ENCODE results near the gene TSPEAR.
A peak's percentile ranks its signal among the peaks of the same experiment; 100 is the strongest.
"Not testable (repeated sequence)": the region's sequence is repeated elsewhere in the genome, so short reads cannot be mapped to it uniquely, and the experiment has no call there.

TSPEAR gene

GRCh38 chr21:44677881-44678280 is 33.5 kb downstream of the TSPEAR start:
- Mint-ChIP-seq H3K9me3 (peaks cover 4% of the 10 kb centered on the region), H3K27ac (no peak overlapping the region), H3K4me3 (no peak overlapping the region), H3K27me3 (no peaks in the 10 kb centered on the region), H3K36me3 (ENCODE audit: low read depth) (no peaks in the 10 kb centered on the region), H3K4me1 (ENCODE audit: low read depth) (no peaks in the 10 kb centered on the region)
- no peak for DNase-seq

DNA sequence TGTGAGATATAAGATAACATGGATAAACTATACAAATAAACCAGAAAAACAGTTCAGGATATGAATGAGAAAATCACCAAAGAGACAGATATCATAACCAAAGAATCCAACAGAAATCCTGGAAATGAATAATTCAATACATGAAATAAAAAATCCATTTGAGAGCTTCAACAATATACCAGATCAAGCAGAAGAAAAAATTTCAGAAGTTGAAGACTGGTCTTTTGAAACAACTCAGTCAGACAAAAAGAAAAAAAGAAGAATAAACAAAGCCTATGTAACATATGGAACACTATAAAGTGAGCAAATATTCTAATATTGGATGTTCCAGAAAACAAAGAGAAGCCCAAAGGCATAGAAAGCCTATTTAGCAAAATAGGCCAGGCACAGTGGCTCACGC is 39.5 kb downstream of the TSPEAR start:
- DNase-seq = no peak
- Mint-ChIP-seq H3K9me3 (peaks cover 24% of the 10 kb centered on the region), H3K4me3 (no peak overlapping the region), H3K36me3 (ENCODE audit: low read depth) (no peaks in the 10 kb centered on the region), H3K27ac (no peak overlapping the region), H3K4me1 (ENCODE audit: low read depth) (no peaks in the 10 kb centered on the region), H3K27me3 (no peaks in the 10 kb centered on the region)

GRCh38 chr21:44670642-44671432 is 40.5 kb downstream of the TSPEAR start:
- Mint-ChIP-seq H3K4me3 (no peak overlapping the region), H3K9me3 (peaks cover 24% of the 10 kb centered on the region), H3K27ac (no peak overlapping the region), H3K36me3 (ENCODE audit: low read depth) (no peaks in the 10 kb centered on the region), H3K27me3 (no peaks in the 10 kb centered on the region), H3K4me1 (ENCODE audit: low read depth) (no peaks in the 10 kb centered on the region)
- DNase-seq = no peak

GRCh38 chr21:44667612-44668011 is 43.8 kb downstream of the TSPEAR start:
- Mint-ChIP-seq H3K4me3 (no peak overlapping the region), H3K4me1 (ENCODE audit: low read depth) (no peaks in the 10 kb centered on the region), H3K9me3 (peaks cover 18% of the 10 kb centered on the region), H3K27me3 (no peaks in the 10 kb centered on the region), H3K27ac (no peak overlapping the region), H3K36me3 (ENCODE audit: low read depth) (no peaks in the 10 kb centered on the region)
- no peak for DNase-seq

DNA sequence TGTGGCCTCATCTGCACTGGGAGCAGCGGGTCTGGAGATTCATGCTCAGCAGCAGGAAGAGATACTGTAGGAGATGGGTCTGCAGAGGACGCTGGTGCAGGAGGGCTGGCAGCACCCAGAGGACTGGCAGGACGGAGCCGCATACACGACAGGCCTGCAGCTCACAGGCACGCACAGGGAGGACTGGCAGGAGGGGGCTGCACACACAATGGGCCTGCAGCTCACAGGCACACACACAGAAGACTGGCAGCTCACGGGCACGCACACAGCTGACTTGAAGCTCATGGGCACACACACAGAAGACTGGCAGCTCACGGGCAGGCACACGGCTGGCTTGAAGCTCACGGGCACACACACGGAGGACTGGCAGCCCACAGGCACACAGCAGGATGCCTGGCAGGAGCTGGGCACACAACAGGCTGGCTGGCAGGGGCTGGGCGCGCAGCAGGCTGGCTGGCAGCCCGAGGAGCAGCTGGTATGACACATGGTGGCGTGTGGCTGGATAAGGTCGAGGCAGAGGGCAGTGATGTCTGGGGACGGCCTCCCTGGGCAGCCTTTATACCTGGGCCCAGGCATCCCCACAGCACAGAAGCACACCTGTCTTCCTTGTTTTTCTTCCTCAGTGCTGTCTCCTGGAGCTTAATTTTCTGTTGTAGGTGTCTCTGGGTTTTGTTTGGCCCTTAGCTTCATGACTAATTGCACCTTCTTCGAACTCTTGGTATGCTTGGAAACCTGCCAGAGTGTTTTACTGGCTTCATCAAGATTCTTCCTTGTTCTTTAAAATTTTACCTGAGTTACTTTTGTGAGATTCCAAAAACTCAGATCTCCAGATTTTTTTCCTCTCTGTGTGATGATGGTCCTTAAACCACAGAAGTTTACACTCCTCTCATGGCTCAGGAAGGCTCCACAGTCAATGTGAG is 44.7 kb downstream of the TSPEAR start, which contains the start of gene KRTAP12-2:
TSS of gene KRTAP12-2 (minus strand) at position 527 of the 920 bp plus-strand sequence. CDS start at position 486, 41 bp downstream.
- H3K27me3 Mint-ChIP-seq = no peaks in the 10 kb centered on the region
- H3K27ac Mint-ChIP-seq = no peak within 1 kb of the TSS
- DNase-seq = no peak
- H3K4me3 Mint-ChIP-seq = no peak within 1 kb of the TSS
- no peaks in the 10 kb centered on the region for H3K36me3 Mint-ChIP-seq (ENCODE audit: low read depth)
- peaks cover 21% of the 10 kb centered on the region for H3K9me3 Mint-ChIP-seq
- no peaks in the 10 kb centered on the region for H3K4me1 Mint-ChIP-seq (ENCODE audit: low read depth)

- Mint-ChIP-seq H3K4me1 (ENCODE audit: low read depth) (peaks cover 2% of the 10 kb centered on the region), H3K27ac (no peak overlapping the region), H3K9me3 (peaks cover 16% of the 10 kb centered on the region), H3K36me3 (ENCODE audit: low read depth) (no peaks in the 10 kb centered on the region), H3K4me3 (no peak overlapping the region), H3K27me3 (no peaks in the 10 kb centered on the region)
- DNase-seq = no peak
Observed at GRCh38 chr21:44664691-44665090, 46.7 kb downstream of the TSPEAR start.

- H3K36me3 Mint-ChIP-seq (ENCODE audit: low read depth); H3K27ac Mint-ChIP-seq; H3K4me3 Mint-ChIP-seq; DNase-seq; H3K27me3 Mint-ChIP-seq: not testable (repeated sequence)
- H3K4me1 Mint-ChIP-seq (ENCODE audit: low read depth) = peaks cover 30% of the 10 kb centered on the region
- H3K9me3 Mint-ChIP-seq = peaks cover 21% of the 10 kb centered on the region
Observed at GRCh38 chr21:44661567-44661966, 49.8 kb downstream of the TSPEAR start.

DNA sequence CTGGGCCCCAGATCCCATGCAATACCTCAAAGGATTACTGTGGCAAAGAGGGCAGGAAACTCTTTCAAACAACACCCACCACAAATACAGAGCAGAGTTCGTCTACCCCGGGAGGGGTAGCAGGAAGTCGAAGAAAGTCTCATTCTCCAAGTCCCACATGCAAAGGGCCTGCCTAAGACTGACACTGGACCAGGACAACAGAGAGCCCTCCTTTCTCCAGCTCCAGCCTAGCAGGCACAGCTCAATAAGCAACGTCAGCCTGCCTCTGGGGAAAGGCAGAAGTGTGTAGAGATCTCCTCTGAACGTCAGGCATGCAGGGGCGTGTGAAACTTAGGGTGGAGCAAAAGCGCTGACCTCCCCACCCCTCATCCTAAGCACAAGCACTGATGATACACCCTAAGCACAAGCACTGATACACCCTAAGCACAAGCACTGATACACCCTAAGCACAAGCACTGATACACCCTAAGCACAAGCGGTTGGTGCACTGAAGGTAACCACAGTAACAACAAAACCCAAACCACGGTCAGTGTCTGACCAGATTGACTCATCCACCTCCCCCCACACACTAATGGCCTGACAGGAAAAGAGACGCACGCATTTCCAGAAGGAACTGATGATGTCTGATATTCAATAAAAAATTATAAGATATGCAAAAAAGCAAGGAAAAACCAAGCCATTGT is 52.3 kb downstream of the TSPEAR start:
- DNase-seq = no peak
- Mint-ChIP-seq H3K36me3 (ENCODE audit: low read depth) (peaks cover 11% of the 10 kb centered on the region), H3K9me3 (peaks cover 32% of the 10 kb centered on the region), H3K27me3 (no peaks in the 10 kb centered on the region), H3K27ac (peak overlapping the region; percentile 78), H3K4me3 (no peak overlapping the region), H3K4me1 (ENCODE audit: low read depth) (peaks cover 49% of the 10 kb centered on the region)

DNA sequence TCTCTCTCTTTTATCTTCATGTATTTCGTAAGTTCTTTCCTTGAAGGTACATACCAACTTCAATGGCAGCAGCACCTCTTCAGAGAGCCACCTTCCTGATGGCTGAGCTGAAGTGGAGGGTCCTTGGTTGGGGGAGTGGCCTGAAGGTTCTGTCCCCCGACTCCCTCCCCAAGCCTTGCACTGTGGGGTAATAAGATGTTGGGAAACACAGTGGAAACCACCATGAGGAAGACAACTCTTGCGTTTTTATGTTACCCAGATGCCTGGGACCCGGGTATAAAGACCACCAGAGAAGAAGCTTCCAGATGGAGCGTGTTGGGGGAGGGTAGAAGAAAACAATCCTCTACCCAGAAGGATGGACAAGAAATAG is 52.8 kb downstream of the TSPEAR start:
- no peaks in the 10 kb centered on the region for H3K27me3 Mint-ChIP-seq
- H3K36me3 Mint-ChIP-seq (ENCODE audit: low read depth) = peaks cover 11% of the 10 kb centered on the region
- H3K27ac Mint-ChIP-seq = peak overlapping the region; percentile 78
- no peak overlapping the region for H3K4me3 Mint-ChIP-seq
- peaks cover 54% of the 10 kb centered on the region for H3K4me1 Mint-ChIP-seq (ENCODE audit: low read depth)
- H3K9me3 Mint-ChIP-seq = peaks cover 32% of the 10 kb centered on the region
- DNase-seq = no peak

GRCh38 chr21:44657635-44658540 is 53.5 kb downstream of the TSPEAR start, which contains the start of gene KRTAP12-3:
TSS of gene KRTAP12-3 (plus strand) at chr21:44657932. CDS start at chr21:44657980, 48 bp downstream.
- peaks cover 34% of the 10 kb centered on the region for H3K9me3 Mint-ChIP-seq

DNA sequence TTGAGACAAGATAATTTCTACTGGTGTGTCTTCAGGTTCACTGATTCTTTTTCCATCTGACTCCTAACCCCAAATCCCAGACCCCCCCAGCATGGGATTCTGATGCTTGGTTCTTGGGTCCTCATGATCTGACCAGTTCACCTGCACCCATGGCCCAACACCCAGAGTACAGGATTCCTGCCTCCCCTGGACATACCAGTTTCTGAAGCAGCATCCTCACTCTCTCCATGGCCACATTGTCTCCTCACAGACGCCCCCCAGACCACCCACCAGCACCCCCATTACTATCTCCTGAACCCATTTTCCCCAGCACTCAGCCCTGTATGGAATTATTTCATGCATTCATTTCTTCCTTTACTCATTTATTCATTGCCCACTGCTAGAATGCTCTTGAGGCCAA is 54.5 kb downstream of the TSPEAR start:
- H3K4me3 Mint-ChIP-seq = no peak overlapping the region
- no peaks in the 10 kb centered on the region for H3K27me3 Mint-ChIP-seq
- H3K27ac Mint-ChIP-seq = no peak overlapping the region
- H3K4me1 Mint-ChIP-seq (ENCODE audit: low read depth) = peaks cover 56% of the 10 kb centered on the region
- no peak for DNase-seq
- H3K9me3 Mint-ChIP-seq = peaks cover 30% of the 10 kb centered on the region
- peaks cover 11% of the 10 kb centered on the region for H3K36me3 Mint-ChIP-seq (ENCODE audit: low read depth)

More at GRCh38 chr21:44657635-44658540, 53.5 kb downstream of the TSPEAR start, which contains the start of gene KRTAP12-3:
- H3K27ac Mint-ChIP-seq = peak within 1 kb of the TSS; percentile 78
- H3K4me1 Mint-ChIP-seq (ENCODE audit: low read depth) = peaks cover 56% of the 10 kb centered on the region
- no peak for DNase-seq
- H3K36me3 Mint-ChIP-seq (ENCODE audit: low read depth) = peaks cover 11% of the 10 kb centered on the region
- peak within 1 kb of the TSS; percentile 49 for H3K4me3 Mint-ChIP-seq
- no peaks in the 10 kb centered on the region for H3K27me3 Mint-ChIP-seq

GRCh38 chr21:44654576-44655175 is 56.7 kb downstream of the TSPEAR start, which contains the start of gene KRTAP12-4:
TSS of gene KRTAP12-4 (minus strand) at chr21:44654659. CDS start at chr21:44654614, 45 bp downstream.
- no peak for DNase-seq
- Mint-ChIP-seq H3K9me3 (peaks cover 26% of the 10 kb centered on the region), H3K27ac (no peak within 1 kb of the TSS), H3K27me3 (no peaks in the 10 kb centered on the region), H3K36me3 (ENCODE audit: low read depth) (peaks cover 11% of the 10 kb centered on the region), H3K4me3 (no peak within 1 kb of the TSS), H3K4me1 (ENCODE audit: low read depth) (peaks cover 54% of the 10 kb centered on the region)
